SK-N-MC (cell line): ENCODE results near the gene TMEM123.
"Not testable (repeated sequence)": the region's sequence is repeated elsewhere in the genome, so short reads cannot be mapped to it uniquely, and the experiment has no call there.

Experiments
- DNase-seq: peaks from one replicate; pipeline ENCODE4 v3.0.0-alpha.2; 2011; ENCODE audit warnings: low read depth, low spot score
- H3K27ac ChIP-seq: fragments of 200-600 bp; sonication (generic); 2 replicates; pipeline ENCODE4 v1.5.1; 2016; ENCODE audit warnings: mixed run types
- H3K36me3 ChIP-seq: fragments of 200-600 bp; sonication (generic); 2 replicates; pipeline ENCODE4 v1.6.1; 2017; ENCODE audit warnings: antibody characterized with exemption, low read length, mixed read lengths; ENCODE audit not compliant: insufficient read depth
- H3K4me3 ChIP-seq: fragments of 200-600 bp; sonication (generic); 2 replicates; pipeline ENCODE4 v1.5.1; 2016
- H3K9ac ChIP-seq: fragments of 200-600 bp; sonication (generic); 2 replicates; pipeline ENCODE4 v1.8.0; 2017; ENCODE audit warnings: mixed run types, mixed read lengths; ENCODE audit not compliant: insufficient read length
- H3K9me3 ChIP-seq: fragments of 200-600 bp; sonication (generic); 2 replicates; pipeline ENCODE4 v1.6.1; 2017; ENCODE audit warnings: low read depth, mild to moderate bottlenecking, antibody characterized with exemption, low read length, moderate library complexity, mixed read lengths
- EZH2 ChIP-seq: fragments of 200-600 bp; sonication (generic); IDR thresholded peaks from one replicate; pipeline ENCODE4 v1.6.1; 2017; ENCODE audit warnings: antibody characterized with exemption
- FOXP2 ChIP-seq: optimal IDR thresholded peaks from 2 replicates; pipeline ENCODE3; 2011; ENCODE audit warnings: mild to moderate bottlenecking, moderate library complexity; ENCODE audit not compliant: insufficient read depth; ENCODE audit errors: extremely low read length, control extremely low read depth
- POLR2AphosphoS5 ChIP-seq: IDR thresholded peaks from 2 replicates; pipeline ENCODE4 v1.6.1; 2012; ENCODE audit warnings: mild to moderate bottlenecking, low read depth, low read length, borderline replicate concordance

Gene TMEM123

DNA sequence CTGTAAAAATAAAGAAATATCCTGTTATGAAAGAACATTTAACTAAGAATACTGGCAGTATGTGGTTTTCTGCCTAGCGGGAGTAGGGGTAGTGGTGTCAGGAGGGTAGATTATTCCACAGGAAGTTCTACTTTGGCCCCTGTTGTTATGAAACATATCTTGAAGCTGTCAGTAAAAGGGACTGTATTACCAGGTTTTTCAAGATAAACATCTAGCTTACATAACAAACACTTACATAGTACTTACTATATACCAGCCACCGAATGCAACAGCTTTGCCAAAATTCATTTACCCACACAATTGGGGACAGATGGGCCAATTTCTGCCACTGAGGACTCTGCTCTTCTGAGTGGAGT is 3.7 kb downstream of the TMEM123 start:
- TF ChIP-seq FOXP2 (no peak), POLR2AphosphoS5 (no peak), EZH2 (no peak)
- Histone ChIP-seq H3K9ac (no peak overlapping the region), H3K9me3 (no peaks in the 10 kb centered on the region), H3K4me3 (no peak overlapping the region), H3K27ac (no peak overlapping the region), H3K36me3 (peaks cover 44% of the 10 kb centered on the region)
- DNase-seq, result no peak

DNA sequence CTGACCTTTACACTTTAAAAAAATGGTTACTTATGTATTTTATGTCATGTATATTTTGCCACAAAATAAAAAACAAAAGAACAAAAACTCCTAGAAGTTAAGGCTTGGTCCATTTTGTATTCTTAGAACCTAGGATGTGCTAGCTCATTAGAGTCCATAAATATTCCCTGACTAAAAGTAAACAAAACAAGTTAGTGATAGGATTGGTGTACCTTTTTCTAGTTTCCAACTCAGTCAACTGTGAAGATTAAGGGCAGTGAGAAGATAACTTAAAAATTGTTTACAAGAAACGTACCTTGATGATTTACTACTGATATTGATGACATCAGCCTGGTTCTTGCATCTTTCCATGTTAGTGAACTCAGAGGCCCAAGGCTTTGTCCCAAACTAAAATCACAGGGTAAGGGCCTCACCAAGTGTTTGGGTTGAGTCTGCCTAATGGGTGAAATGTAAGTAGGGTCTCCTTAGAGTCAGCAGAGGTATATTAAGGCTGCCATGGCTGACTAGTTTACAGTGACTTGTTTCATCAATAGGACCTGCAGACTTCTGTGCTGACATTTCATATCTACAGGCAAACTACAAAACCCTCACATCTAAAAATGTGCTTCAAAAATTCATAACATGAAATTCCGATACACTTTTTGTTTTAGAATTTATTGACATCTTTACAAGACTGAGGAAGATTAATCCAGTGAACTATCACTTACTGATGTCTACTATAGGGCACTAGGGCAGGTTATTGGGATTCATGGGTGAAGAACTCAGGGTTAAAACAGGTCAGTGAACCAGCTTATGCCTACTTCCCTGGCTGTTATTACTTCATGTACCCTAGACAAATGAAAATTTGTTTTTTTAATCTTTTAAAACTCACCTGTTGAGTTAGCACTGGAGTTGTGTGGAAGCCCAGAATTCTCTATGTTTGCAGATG is 4.4 kb downstream of the TMEM123 start:
- Histone ChIP-seq H3K4me3 (no peak overlapping the region), H3K27ac (no peak overlapping the region), H3K9me3 (no peaks in the 10 kb centered on the region), H3K36me3 (peaks cover 44% of the 10 kb centered on the region), H3K9ac (no peak overlapping the region)
- no peak for DNase-seq
- TF ChIP-seq FOXP2 (no peak), EZH2 (no peak)

GRCh38 chr11:102447193-102447592 is 5.4 kb downstream of the TMEM123 start:
- Histone ChIP-seq H3K9me3 (no peaks in the 10 kb centered on the region), H3K27ac (no peak overlapping the region), H3K9ac (no peak overlapping the region), H3K36me3 (peaks cover 44% of the 10 kb centered on the region), H3K4me3 (no peak overlapping the region)
- no peak for DNase-seq
- TF ChIP-seq EZH2 (no peak), FOXP2 (no peak), POLR2AphosphoS5 (no peak)

- H3K9ac ChIP-seq, result no peak overlapping the region
- TF ChIP-seq POLR2AphosphoS5 (no peak), EZH2 (no peak), FOXP2 (no peak)
- DNase-seq, result no peak
- peaks cover 44% of the 10 kb centered on the region for H3K36me3 ChIP-seq
- H3K27ac ChIP-seq, result no peak overlapping the region
- H3K4me3 ChIP-seq, result no peak overlapping the region
- no peaks in the 10 kb centered on the region for H3K9me3 ChIP-seq
Observed at GRCh38 chr11:102446606-102447005, 6.0 kb downstream of the TMEM123 start.

- DNase-seq, H3K9ac ChIP-seq, H3K9me3 ChIP-seq, H3K27ac ChIP-seq, H3K4me3 ChIP-seq: not testable (repeated sequence)
- peaks cover 44% of the 10 kb centered on the region for H3K36me3 ChIP-seq
Observed at GRCh38 chr11:102444693-102445092, 7.9 kb downstream of the TMEM123 start.

DNA sequence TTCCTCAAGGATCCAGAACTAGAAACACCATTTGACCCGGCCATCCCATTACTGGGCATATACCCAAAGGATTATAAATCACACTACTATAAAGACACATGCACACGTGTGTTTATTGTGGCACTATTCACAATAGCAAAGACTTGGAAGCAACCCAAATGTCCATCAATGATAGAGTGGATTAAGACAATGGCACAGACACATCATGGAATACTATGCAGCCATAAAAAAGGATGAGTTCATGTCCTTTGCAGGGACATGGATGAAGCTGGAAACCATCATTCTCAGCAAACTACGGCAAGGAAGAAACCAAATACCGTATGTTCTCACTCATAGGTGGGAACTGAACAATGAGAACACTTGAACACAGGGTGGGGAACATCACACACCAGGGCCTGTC is 8.4 kb downstream of the TMEM123 start:
- peaks cover 44% of the 10 kb centered on the region for H3K36me3 ChIP-seq
- H3K9ac ChIP-seq, H3K4me3 ChIP-seq, DNase-seq, H3K27ac ChIP-seq, H3K9me3 ChIP-seq: not testable (repeated sequence)

DNA sequence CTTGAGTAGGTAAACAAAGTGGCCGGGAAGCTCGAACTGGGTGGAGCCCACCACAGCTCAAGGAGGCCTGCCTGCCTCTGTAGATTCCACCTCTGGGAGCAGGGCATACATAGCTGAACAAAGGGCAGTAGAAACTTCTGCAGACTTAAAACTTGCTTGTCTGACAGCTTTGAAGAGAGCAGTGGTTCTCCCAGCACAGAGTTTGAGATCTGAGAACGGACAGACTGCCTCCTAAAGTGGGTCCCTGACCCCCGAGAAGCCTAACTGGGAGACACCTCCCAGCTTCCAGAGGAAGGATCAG is 13.6 kb downstream of the TMEM123 start:
- H3K36me3 ChIP-seq, result peaks cover 48% of the 10 kb centered on the region
- not testable (repeated sequence) for H3K4me3 ChIP-seq, H3K9ac ChIP-seq, DNase-seq, H3K9me3 ChIP-seq, H3K27ac ChIP-seq

- no peak for DNase-seq
- H3K27ac ChIP-seq, result no peak overlapping the region
- TF ChIP-seq POLR2AphosphoS5 (no peak), FOXP2 (no peak), EZH2 (no peak)
- H3K9me3 ChIP-seq, result peaks cover 4% of the 10 kb centered on the region; the same call in 1 of the 2 replicates
- peaks cover 51% of the 10 kb centered on the region for H3K36me3 ChIP-seq
- H3K9ac ChIP-seq, result no peak overlapping the region
- H3K4me3 ChIP-seq, result no peak overlapping the region
Observed at GRCh38 chr11:102438311-102439062, 14.1 kb downstream of the TMEM123 start.

- Histone ChIP-seq H3K27ac (0 out of 2 replicates have a peak overlapping the region, but pooled peaks have one; percentile 25), H3K9me3 (peaks cover 4% of the 10 kb centered on the region; the same call in 1 of the 2 replicates), H3K36me3 (peaks cover 58% of the 10 kb centered on the region), H3K9ac (no peak overlapping the region), H3K4me3 (no peak overlapping the region)
- TF ChIP-seq EZH2 (no peak), FOXP2 (no peak), POLR2AphosphoS5 (no peak)
- no peak for DNase-seq
Observed at GRCh38 chr11:102437727-102438126, 14.8 kb downstream of the TMEM123 start.
